GM12801 (cell line): ENCODE measurements around the gene SMIM13.

Experiments used
- CTCF ChIP-seq: IDR thresholded peaks from one replicate; pipeline ENCODE4 v1.5.1; 2011; ENCODE audit warnings: control low read depth; ENCODE audit not compliant: insufficient read length; ENCODE audit errors: extremely low read depth

The SMIM13 gene

GRCh38 chr6:11113038-11113437, 19.4 kb downstream of the SMIM13 start:
- TF ChIP-seq CTCF = no peak

GRCh38 chr6:11120271-11121005, 26.8 kb downstream of the SMIM13 start:
- TF ChIP-seq CTCF = no peak

- no peak for TF ChIP-seq CTCF
Observed at GRCh38 chr6:11121851-11122250, 28.2 kb downstream of the SMIM13 start.

- no peak for TF ChIP-seq CTCF
Observed at GRCh38 chr6:11122380-11122779, 28.7 kb downstream of the SMIM13 start.

- TF ChIP-seq CTCF = no peak
Observed at GRCh38 chr6:11123978-11124377, 30.3 kb downstream of the SMIM13 start.

- no peak for TF ChIP-seq CTCF
Observed at GRCh38 chr6:11126876-11127275, 33.2 kb downstream of the SMIM13 start.

- no peak for TF ChIP-seq CTCF
Observed at GRCh38 chr6:11128608-11129007, 35.0 kb downstream of the SMIM13 start.
